HG02678 (cell line): ENCODE measurements around the gene SHC1.

Experiments used
- ATAC-seq: cut with Tn5 transposase; IDR thresholded peaks from one replicate; pipeline ENCODE4 v1.9.1; 2021; ENCODE audit warnings: mild to moderate bottlenecking, moderate library complexity; ENCODE audit not compliant: unreplicated experiment

SHC1 gene

DNA sequence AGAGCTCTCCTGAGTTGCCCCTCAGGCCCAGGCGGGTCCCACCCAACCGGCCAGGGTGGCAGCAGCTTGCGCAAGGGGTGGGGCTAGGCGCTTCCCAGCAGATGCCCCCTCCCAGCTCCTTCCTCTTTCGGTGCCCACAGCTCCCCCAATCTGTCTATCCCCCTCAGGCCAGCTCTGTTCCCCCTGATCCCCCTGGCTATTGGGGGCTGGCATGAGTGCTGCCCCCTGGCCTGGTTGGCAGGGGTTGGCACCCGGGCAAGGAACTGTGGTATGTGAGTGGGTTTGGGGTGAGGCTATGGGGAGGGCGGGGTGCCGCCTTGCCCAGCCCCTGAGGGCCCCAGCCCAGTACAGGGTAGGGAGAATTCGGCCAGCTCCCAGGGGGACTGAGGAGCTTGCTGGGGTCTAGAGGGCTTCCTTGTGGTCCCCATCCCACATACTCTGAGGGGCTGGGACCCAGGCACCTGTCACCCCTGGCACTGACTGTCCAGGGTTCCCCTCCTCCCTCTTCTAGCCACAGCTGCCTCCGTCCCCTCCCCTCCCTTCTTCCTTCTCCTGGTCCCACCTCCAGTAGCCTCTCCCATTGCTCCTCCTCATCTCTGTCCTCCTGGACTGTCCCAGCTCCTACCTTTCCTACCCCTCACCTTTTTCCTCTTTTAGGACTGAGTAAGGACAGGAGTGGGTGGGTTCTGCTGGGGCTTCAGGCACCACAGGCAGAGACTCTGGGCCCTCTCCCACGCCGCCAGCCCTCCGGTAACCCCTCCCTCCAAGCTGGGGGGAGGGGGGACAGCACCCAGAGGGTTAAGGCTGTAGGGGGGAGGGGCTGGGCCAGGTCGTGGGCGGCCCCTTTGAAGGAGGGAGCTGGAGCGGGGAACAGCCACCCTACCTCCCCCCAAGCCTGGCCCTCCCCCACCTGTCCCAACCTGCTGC lies 37.7 kb upstream of the SHC1 start:
- ATAC-seq: no peak

DNA sequence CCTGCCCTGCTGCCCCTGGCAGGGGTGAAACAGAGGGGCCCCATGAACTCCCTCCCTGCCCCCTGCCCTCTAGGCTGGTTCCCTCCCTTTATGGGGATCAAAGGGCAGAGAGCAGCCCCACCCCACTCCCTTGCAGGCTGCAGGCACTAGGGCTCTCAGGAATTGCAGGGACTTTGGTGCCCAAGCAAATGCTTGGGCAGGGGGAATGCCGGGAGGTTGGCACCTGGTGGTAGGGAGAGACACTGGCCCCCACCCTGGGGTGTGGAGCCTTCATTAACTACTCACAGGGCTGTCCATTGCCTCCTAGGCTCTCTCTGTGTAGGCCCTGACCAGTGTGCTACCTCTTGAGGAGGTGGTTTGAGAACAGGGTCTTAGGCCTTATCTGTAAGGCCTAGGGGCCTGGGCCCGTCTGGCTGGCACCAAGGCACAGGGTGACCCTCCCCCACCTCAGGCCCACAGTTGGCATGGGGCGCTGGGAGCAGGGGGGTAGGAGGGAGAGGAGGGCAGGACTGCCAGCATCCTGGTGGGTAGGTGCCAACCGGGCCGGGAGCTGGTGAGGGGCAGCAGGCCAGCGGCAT lies 36.8 kb upstream of the SHC1 start:
- no peak for ATAC-seq

DNA sequence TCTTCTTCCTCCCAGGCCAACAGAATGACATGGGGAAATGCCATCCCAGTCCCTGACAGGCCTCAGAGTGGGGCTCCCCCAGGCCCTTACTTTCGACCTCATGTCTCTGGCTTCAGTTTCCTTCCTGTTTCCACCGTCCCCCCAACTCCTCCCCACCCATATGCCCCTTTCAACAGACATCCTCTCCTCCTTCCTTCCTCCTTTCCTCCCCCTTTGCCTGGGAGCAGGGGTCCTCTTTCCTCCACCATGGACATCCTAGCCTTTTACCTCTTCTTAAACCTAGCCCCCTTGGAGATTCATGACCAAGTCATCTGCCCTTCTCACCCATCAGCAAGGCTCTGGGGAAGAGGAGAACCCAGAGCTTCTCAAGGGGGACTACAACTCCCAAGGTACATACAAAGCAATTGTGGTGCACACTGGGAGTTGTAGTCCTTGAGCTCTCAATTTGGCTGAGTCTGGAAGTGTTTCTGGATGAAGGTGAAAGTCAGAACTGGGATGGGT lies 36.1 kb upstream of the SHC1 start:
- ATAC-seq: no peak

DNA sequence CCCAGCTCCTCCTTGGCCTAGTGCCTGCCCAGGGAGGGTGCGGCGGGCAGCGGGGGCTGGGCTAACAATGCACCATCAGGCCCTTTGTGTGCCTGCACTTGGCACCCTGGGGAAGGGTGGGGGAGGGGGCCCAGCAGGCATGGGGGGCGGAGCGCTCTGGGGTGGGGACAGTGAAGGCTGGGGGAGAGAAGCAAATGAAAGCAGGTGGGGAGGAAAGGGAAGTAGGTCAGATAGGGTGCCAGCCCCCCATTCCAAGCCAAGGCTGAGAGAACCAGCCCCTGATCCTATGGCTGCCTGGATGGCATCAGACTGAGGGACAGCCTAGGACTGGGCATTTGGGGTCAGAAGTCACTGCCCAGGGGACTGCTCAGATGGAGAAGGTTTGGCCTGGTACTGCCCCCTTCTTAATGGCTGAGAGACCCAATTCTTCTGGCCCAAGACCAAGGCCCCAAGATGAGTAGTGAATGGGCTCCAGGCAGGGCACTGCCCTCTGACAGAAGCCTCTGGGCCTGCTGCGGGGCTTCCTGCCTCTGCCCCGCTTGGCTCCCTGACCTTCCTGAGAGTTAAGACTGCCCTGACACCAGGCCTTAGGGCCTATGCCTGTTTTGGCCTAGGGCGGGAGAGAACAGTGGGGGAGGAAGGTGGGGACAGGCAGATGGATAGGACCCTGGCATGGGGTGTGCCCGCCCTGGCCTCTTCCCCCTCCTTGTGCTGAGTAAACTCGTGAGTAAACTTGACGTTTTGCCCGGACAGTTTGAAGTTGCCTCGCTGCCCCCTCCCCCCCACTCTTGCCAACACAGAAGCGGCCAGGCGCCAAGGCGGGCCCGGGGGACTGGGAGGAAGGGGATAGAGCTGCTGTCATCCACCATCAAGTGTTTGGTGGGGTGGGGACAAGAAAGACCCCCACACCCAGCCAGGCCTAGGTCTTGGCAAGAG lies 34.8 kb upstream of the SHC1 start:
- ATAC-seq: no peak

DNA sequence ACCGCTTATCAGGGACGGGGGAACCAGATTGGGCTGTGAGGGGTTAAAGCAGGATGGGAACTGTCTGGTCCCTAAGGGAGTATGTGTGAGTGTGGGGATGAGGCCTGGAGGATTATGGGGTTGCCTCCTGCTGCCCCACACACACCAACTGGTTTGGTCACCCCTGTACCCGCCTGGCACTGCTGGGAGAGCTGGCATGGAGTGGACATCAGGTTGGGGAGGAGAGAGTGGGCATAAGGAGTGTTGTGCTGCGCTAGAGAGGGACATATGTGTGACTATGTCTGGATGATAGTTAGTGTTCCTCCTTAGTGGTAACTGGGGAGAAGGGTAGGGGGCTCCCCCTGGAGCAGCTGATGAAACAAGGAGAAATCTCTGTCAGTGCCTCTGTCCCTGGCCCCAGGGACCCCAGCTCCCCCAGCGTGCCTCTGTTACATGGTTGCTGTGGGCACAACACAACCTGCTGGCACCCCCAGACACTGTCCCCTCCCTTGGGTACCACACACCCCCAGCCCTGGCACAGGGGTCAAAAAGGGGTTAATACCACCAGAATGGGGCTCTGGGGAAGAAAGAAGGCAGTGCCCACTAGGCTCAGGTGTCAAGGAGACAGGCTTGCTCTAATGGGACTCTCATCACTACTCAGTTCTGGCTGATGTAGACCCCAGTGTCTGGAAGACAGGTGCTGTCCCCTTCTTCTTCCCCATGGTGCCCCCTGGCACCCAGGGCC lies 34.0 kb upstream of the SHC1 start:
- no peak for ATAC-seq

DNA sequence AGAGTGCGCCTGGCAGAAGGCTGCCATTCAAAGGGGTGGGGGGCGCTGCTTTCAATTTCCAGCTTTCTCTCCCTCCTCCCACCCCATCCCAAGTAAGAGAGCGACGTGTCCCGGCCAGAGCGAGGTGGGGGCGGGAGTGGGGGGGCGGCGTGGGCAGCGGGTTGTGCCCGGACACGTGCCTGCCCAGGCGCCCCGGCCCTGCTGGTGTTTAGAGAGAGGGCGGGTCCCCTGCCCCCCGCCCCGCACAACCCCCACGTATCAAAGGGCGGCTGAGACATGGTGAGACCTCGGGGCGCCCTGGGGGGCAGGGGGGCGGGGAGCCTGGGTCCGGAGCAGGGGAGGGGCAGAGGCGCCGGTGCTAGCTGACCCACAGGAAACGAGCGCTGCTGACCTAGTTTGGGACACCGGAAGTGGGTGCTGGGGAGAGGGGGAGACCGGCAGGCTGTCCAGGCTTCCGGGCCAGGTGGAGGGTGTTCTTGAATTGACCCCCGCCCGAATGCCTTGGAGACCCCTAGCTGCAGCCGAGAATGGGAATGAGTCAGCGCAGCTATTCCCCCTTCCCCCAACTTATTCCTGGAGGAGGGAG lies 33.3 kb upstream of the SHC1 start:
- ATAC-seq: no peak

DNA sequence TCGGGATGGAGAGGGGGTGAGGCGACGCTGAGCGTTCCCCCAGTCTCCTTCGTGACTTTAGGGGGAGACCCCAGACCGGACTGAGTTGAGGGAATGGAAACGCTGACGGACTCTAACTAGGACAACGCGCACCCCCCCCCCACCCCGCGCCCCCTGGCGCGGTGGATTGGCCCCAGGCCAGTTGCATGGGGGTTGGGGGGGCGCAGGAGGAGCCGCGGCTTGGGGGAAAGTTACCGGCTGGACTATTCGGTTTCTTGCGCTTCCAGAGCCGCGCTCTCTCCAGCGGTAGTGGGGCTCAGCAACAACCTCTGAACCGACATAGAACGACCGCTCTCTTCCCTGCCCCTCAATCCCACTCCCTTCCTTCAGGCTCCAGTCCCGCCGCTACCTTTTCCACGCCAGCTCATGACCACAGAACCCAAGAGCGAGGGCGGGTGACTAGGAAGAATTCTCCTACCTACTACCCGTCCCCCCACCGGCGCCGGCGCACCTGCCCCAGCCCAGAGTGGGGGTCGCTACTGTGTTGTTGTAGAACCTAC lies 32.7 kb upstream of the SHC1 start:
- ATAC-seq: no peak

DNA sequence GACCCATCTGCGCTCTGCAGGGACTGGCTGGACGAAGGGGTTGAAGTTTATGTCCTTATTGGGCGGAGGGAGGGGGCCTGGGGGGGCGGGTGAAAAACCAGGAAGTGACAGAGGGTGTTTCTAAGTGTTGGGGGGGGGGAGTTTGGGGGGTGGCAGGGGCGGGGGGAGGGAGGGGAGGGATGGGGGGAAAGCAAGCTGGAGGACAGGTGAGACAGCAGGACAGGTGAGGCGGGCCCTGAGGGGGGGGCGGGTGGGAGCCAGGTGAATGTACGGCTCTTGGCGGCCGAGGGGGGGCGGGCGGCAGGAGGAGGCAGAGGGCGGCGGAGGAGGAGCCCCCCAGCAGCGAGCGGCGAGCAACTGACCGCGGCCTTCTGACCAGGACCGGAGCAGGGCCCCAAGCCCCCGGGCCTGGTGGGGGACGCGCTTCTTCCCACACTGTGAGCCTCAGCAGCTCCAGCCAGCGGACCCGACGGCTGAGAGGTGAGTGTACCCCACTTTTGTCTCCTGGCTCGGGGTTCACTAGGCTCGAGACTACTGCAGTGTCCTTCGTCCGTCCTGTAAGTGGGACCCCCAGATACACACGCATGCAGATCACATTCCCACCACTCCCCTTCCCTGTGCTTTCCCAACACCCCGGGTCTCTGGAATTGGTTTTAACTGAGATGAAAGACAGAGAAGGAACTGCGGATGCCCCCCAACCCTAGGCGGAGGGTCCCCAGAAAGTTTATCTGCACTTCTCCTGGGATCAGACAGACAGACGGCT lies 32.1 kb upstream of the SHC1 start, which contains the start of gene ZBTB7B:
Gene ZBTB7B, plus strand, starts transcription at position 339 of the 763 bp plus-strand sequence. CDS start 11,859 bp downstream, outside the sequence.
- ATAC-seq: peak; percentile 4

DNA sequence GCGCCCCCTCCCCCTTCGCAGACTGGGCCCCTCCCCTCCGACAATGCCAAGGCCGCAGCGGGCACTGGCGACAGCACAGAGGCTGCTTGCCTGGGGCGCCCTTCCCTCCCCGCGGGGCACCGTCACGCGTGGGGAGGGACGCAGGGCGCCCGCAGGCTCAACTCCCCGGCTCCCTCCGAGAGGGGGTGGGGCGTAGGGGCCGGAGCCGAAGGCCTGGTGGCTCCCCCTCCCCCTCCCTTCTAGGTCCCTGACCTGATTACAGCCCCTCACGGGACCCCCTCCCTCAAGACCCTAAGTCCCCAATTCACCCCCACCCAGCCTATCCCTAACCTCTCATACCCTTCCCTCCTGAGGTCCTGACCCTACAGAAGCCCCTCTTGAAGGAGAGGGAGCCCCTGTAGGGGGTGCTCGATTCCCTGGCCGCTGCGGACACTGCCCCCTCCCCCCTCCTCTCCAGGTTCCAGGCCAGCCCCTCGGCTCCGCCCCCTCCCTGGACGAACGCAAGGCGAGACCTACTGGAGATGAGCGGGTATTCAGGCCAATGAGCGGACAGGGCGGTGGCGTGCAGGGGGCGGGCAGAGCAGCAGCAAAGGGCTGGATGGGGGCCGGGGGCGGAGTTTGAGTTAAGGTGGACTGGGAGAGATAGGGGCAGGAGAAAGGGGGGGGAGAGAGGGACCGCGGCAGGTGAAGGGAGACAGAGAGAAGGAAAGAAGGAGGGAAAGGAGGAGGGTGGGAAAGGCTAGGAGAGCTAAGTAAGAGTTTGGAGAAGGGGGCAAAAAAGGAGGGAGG lies 31.3 kb upstream of the SHC1 start:
- ATAC-seq: peak; percentile 56

DNA sequence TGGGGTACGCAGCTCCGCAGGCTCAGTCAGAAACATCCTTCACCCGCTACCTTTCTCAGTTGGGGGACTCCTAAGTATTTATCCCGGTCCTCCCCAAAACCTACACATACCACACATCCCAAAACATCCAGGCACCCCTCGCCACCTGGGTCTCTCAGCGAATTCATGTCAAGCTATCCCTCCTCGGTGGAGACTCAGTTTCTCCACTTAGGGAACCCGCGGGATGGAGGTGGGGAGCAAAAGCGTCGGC lies 30.8 kb upstream of the SHC1 start:
- no peak for ATAC-seq

DNA sequence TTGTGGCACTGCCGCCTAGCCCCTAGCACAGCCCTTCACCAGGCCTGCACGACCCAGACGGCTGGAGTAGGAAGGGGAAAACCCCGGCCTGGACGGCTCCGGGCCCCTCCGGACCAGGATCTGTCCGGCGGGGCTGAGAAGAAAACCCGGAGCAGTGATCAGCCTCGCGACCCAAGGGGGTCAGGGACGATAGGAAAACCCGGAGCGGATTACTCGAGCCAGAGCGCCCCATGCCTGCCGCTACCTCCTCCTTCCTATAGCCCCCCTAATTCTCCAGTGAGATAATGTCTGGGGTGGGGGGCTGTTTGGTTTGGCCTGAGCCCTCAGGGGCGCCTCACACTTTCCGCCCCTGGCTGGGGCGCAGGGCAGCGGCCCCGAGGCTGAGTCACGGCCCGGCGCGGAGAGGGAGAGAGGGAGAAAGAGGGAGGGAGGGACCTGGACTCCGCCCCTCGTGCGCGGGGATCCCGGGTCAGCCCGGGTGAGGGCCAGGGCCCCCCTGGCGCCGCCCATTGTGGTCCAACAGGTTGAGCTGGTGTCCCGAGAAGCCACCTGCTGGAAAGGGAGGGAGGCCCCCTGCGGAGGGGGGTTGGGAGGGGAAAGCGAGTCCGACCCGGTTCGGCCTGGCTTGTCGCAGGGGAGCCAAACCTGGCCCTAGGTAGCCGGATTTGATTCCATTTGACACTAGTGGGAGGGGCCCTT lies 30.3 kb upstream of the SHC1 start:
- peak; percentile 36 for ATAC-seq

DNA sequence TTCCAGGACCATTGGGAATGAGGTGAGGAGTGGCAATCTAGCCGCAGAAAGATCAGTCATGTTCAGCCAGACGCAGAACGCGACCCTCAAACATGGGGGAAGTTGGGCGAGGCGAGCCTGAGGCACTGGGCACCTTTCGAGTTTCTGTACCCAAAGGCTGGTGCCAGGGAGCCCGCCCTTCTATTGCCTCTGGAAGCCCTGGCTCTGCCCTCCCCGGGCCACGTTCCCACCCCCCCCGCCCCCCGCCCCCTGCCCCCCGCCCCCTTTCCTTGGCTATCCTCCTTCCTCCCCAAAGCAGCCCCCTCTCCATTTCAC lies 29.8 kb upstream of the SHC1 start:
- no peak for ATAC-seq

DNA sequence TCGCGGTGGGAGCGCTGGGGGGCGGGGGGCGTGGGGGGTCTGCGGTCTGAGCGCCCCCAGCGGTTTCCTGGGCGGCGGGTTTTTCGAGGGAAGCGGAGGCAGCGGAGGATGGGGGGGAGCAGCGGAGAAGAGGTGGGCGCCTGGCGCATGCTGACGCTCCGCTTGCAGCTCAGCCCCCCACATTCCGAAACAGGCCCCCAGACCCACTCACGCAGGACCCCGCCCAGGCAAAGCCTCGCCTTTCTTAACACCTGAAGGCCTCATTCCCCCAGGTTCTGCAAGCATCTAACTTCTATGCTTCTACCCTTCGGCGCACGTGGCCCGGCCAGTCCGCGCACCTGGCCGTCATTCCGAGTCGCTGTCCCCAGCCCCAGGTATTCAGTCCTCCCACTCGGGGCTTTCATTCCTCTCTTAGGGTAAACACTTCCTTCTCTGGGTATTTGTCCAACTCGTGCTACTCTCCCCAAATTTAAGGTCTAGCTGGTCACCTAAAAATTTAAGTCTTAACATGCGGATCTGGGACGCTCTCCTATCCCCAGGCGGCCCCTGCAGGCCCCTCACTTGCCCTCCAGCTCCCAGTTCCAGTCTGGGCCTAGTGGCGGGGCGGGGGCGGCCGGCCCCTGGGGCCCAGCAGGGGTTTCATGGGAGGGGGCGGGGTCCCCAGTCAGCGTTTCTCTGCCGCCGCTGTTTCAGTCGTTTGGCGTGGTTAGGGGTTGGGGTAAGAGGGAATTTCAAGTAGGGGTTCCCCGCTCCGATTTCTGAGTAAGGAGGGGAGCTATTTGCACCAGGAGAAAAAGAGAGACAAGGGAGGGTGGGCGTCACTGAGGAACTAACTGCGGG lies 29.2 kb upstream of the SHC1 start:
- no peak for ATAC-seq

DNA sequence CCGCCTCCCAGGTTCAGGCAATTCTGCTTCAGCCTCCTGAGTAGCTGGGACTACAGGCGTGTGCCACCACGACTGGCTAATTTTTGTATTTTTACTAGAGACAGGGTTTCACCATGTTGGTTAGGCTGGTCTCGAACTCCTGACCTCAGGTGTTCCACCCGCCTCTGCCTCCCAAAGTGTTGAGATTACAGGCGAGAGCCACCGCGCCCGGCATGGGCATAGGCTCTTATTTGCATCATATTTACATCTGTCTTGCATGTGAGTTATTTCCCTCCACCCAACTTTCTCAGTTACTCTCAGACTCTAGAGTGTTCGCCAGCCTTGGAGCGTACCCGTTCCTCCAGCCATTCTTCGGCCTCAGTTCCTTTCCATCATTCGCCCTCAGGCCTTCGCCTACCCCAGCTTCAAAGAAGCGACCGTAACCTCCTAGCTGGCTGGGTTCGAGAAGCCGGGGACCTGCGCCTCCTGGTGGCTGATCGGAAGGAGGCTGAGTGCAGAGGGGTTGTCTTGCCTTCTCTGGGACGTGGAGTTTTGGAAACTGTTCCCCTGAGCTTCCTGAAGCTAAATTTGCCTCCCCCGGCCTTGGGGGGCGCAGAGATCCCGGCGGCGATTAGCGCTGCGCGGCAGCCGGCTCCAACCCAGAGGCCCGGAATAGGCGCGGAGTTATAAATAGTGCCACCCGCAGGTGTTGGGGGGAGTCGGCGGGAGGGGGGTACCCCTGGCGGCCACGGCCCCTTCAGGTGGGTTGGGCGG lies 28.4 kb upstream of the SHC1 start:
- no peak for ATAC-seq

DNA sequence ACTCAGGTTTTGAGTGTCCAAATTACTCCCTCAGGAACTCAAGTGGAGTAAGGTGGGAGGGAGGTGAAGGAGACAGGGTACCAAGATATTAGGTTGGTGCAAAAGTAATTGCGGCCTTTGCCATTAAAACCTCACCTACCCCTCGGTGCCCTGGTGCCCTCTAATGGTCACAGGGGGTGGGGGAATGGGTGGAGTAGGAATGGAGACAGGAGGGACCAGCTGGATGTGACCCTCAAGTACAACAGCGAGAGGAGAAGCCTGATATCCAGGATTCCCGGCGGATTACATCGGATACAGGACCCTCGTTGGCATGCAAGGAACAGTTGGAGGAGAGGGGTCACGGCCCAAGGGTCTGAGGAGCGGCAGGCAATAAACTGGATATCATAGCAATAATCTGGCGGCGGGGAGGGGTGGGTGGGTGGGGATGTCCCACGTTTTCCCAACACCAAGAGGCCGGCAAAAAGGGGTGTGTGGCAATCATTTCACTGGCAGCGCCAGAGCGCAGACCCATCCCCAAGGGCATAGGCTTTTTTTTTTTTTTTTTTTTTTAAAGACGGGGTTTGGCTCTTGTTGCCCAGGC lies 27.7 kb upstream of the SHC1 start:
- ATAC-seq: no peak
